Measurements from ENCODE around the gene RRP12. TPM values are rescaled to one million over a fixed set of nuclear protein-coding genes. Genes with fewer than 3 reads are reported as not detected.

The RRP12 gene
- total and polyA plus RNA-seq, 2 donors (not counting 3 experiments of a cell fraction or from before 2014, with no cell fraction given): 13.6 to 35.8 TPM

- Histone ChIP-seq H3K4me3 (replicated peaks in 1 of 3; ENCODE audit: insufficient read depth in 1 of 3, low read depth in 1 of 3, low read length in 3 of 3) (peak within 1 kb of the TSS; percentile 41 to 96 (median 87)), H3K9me3 (replicated peaks; ENCODE audit: control insufficient read depth, insufficient read depth, low read length) (no peaks in the 10 kb centered on the region), H3K27ac (ENCODE audit: insufficient read depth, low read depth, low read length) (peak within 1 kb of the TSS; percentile 61), H3K27me3 (ENCODE audit: control insufficient read depth in 2 of 2, insufficient read depth in 2 of 2, low read length in 2 of 2) (no peaks in the 10 kb centered on the region), H3K79me2 (ENCODE audit: control insufficient read depth, insufficient read depth, low read length) (peaks cover 50% of the 10 kb centered on the region), H4K20me1 (replicated peaks; ENCODE audit: control insufficient read depth, extremely low read depth, insufficient read depth, low read length) (no peaks in the 10 kb centered on the region), H3K36me3 (ENCODE audit: control insufficient read depth in 2 of 2, extremely low read depth in 1 of 2, insufficient read depth in 2 of 2, low read length in 2 of 2) (peaks cover 1 to 5% of the 10 kb centered on the region in 2 experiments), H2AFZ (ENCODE audit: low read depth, low read length) (peak within 1 kb of the TSS; percentile 82), H3K4me2 (ENCODE audit: insufficient read depth, low read length) (peak within 1 kb of the TSS; percentile 72), H3K4me1 (ENCODE audit: control insufficient read depth, extremely low read depth, insufficient read depth, low read length) (peaks cover 18% of the 10 kb centered on the region), H3K9ac (replicated peaks; ENCODE audit: extremely low read depth, insufficient read depth, low read length) (peak within 1 kb of the TSS; percentile 27), H3K9me1 (replicated peaks; ENCODE audit: control insufficient read depth, extremely low read depth, insufficient read depth, low read length) (no peaks in the 10 kb centered on the region)
- TSS peak; percentile 55 for BruUV-seq (replicated peaks)
- DNase-seq (ENCODE audit: low read depth, low spot score): peak; percentile 96
- intact Hi-C loops (cut with micrococcal nuclease): loop anchor here (1.0 kb wide), 3 partner anchors 18 to 97 kb away; no protein-coding TSS in a partner anchor
- ChIA-PET POLR2A (no interaction called here), CTCF (no interaction called here)
- no peak for TF ChIP-seq FOS (IDR thresholded peaks at IDR 0.05; ENCODE audit: borderline replicate concordance, insufficient read depth, low read length)
- peak; percentile 82 for TF ChIP-seq MAX (IDR thresholded peaks at IDR 0.05; ENCODE audit: insufficient read depth, insufficient read length)
- TF ChIP-seq POLR2A (IDR thresholded peaks at IDR 0.05; ENCODE audit: low read depth, low read length): peak; percentile 84
- no peak for TF ChIP-seq MYC (IDR thresholded peaks at IDR 0.05; ENCODE audit: low read depth, low read length)
- TF ChIP-seq EZH2 (IDR thresholded peaks at IDR 0.05; ENCODE audit: borderline replicate concordance, low read depth, low read length, severe bottlenecking): no peak
- peak; percentile 95 for TF ChIP-seq POLR2AphosphoS5 (IDR thresholded peaks at IDR 0.05; ENCODE audit: insufficient read depth, low read depth, low read length)
- peak; percentile 100 for FAIRE-seq
- dilution Hi-C loops (cut with MboI; ENCODE audit: extremely low pct_ligation_motif_present, low sequenced_read_pairs): no loop called here
Measured at GRCh38 chr10:97445722-97446639, 44.8 kb upstream of the RRP12 start, which contains the start of the genes EXOSC1 and ZDHHC16. TSS of gene EXOSC1 (minus strand) at chr10:97446006. CDS start at chr10:97445985, 21 bp downstream. TSS of gene ZDHHC16 (plus strand) at chr10:97446175. CDS start at chr10:97451676, 5,501 bp downstream.

Data from endothelial cell of umbilical vein (primary cell).